Stimulated activated naive CD8-positive, alpha-beta T cell treated with anti-CD3 and anti-CD28 coated beads, Interleukin-15, amount 100 ng/mL, for 72 hours (primary cell): ENCODE data around the gene EZH2.

Experiments
- ATAC-seq: fragments of 150-1000 bp; cut with Tn5 transposase; 2 replicates; pipeline ENCODE4 v1.10.0; 2021; ENCODE audit warnings: mild to moderate bottlenecking, moderate library complexity
- DNase-seq, 2 donors: peaks; one replicate each; pipeline ENCODE4 v3.0.0; 2021 to 2022
- H3K27ac Mint-ChIP-seq, 2 donors: one replicate each; pipeline ENCODE4 v1.8.0; 2022; ENCODE audit warnings: mild to moderate bottlenecking in 2 of 2, mixed read lengths in 2 of 2, moderate library complexity in 2 of 2
- H3K27me3 Mint-ChIP-seq: one replicate; pipeline ENCODE4 v1.8.0; 2022; ENCODE audit warnings: mixed read lengths
- H3K4me1 Mint-ChIP-seq: one replicate; pipeline ENCODE4 v1.8.0; 2022; ENCODE audit warnings: mild to moderate bottlenecking, mixed read lengths
- H3K4me3 Mint-ChIP-seq, 2 donors: one replicate each; pipeline ENCODE4 v1.8.0; 2022; ENCODE audit warnings: mild to moderate bottlenecking in 2 of 2, mixed read lengths in 2 of 2, moderate library complexity in 1 of 2
- H3K9me3 Mint-ChIP-seq, 2 donors: one replicate each; pipeline ENCODE4 v1.8.0; 2022; ENCODE audit warnings: mixed read lengths in 2 of 2

The EZH2 gene

GRCh38 chr7:148884049-148884298 is at the start of gene EZH2:
Gene EZH2, minus strand, starts transcription at chr7:148884291. Its CDS starts 36,993 bp downstream, at chr7:148847298.
- peak within 1 kb of the TSS; percentile 98 for H3K27ac Mint-ChIP-seq
- H3K9me3 Mint-ChIP-seq: no peaks in the 10 kb centered on the region
- no peak for ATAC-seq

GRCh38 chr7:148931470-148931869 is 47.4 kb upstream of the EZH2 start:
- Mint-ChIP-seq H3K27me3 (no peaks in the 10 kb centered on the region), H3K27ac (no peak overlapping the region), H3K4me3 (no peak overlapping the region), H3K4me1 (peaks cover 45% of the 10 kb centered on the region), H3K9me3 (no peaks in the 10 kb centered on the region)
- DNase-seq: no peak
- ATAC-seq: no peak

More at GRCh38 chr7:148884049-148884298, at the start of gene EZH2:
- no peak for DNase-seq
- peak within 1 kb of the TSS; percentile 90 to 95 for H3K4me3 Mint-ChIP-seq
- H3K4me1 Mint-ChIP-seq: peaks cover 40% of the 10 kb centered on the region
- H3K27me3 Mint-ChIP-seq: no peaks in the 10 kb centered on the region

- Mint-ChIP-seq H3K27me3 (no peaks in the 10 kb centered on the region), H3K4me3 (no peak overlapping the region), H3K9me3 (no peaks in the 10 kb centered on the region), H3K27ac (no peak overlapping the region), H3K4me1 (peaks cover 57% of the 10 kb centered on the region)
- no peak for DNase-seq
- ATAC-seq: no peak
Observed at GRCh38 chr7:148930335-148930734, 46.2 kb upstream of the EZH2 start.

GRCh38 chr7:148929176-148929575 is 45.1 kb upstream of the EZH2 start:
- no peak for DNase-seq

GRCh38 chr7:148927123-148928045 is 43.3 kb upstream of the EZH2 start:
- ATAC-seq: no peak
- DNase-seq: no peak
- Mint-ChIP-seq H3K4me3 (peak overlapping the region; percentile 33 to 53), H3K27ac (peak overlapping the region; percentile 15 to 71), H3K9me3 (no peaks in the 10 kb centered on the region), H3K27me3 (no peaks in the 10 kb centered on the region), H3K4me1 (peaks cover 73% of the 10 kb centered on the region)

More at GRCh38 chr7:148929176-148929575, 45.1 kb upstream of the EZH2 start:
- no peaks in the 10 kb centered on the region for H3K9me3 Mint-ChIP-seq
- no peak for ATAC-seq
- H3K4me3 Mint-ChIP-seq: no peak overlapping the region
- H3K27ac Mint-ChIP-seq: peak overlapping the region in 1 of 2 donors; percentile 56
- no peaks in the 10 kb centered on the region for H3K27me3 Mint-ChIP-seq
- peaks cover 65% of the 10 kb centered on the region for H3K4me1 Mint-ChIP-seq

- Mint-ChIP-seq H3K4me1 (peaks cover 80% of the 10 kb centered on the region), H3K9me3 (no peaks in the 10 kb centered on the region), H3K4me3 (peak overlapping the region; percentile 29 to 53), H3K27ac (no peak overlapping the region), H3K27me3 (no peaks in the 10 kb centered on the region)
- ATAC-seq: no peak
- DNase-seq: no peak
Observed at GRCh38 chr7:148925836-148926235, 41.7 kb upstream of the EZH2 start.

GRCh38 chr7:148924011-148924410 is 39.9 kb upstream of the EZH2 start:
- Mint-ChIP-seq H3K27ac (no peak overlapping the region), H3K4me1 (peaks cover 82% of the 10 kb centered on the region), H3K27me3 (no peaks in the 10 kb centered on the region), H3K4me3 (no peak overlapping the region), H3K9me3 (no peaks in the 10 kb centered on the region)
- ATAC-seq: no peak
- DNase-seq: no peak

GRCh38 chr7:148921806-148922205 is 37.7 kb upstream of the EZH2 start:
- H3K27me3 Mint-ChIP-seq: no peaks in the 10 kb centered on the region
- no peak overlapping the region for H3K4me3 Mint-ChIP-seq
- peaks cover 76% of the 10 kb centered on the region for H3K4me1 Mint-ChIP-seq
- H3K9me3 Mint-ChIP-seq: no peaks in the 10 kb centered on the region
- H3K27ac Mint-ChIP-seq: no peak overlapping the region
- DNase-seq (no peak), ATAC-seq (no peak)

GRCh38 chr7:148921189-148921588 is 37.1 kb upstream of the EZH2 start:
- DNase-seq (no peak), ATAC-seq (peak; percentile 46)
- H3K27me3 Mint-ChIP-seq: no peaks in the 10 kb centered on the region
- H3K27ac Mint-ChIP-seq: peak overlapping the region; percentile 35 to 63
- H3K4me3 Mint-ChIP-seq: no peak overlapping the region
- no peaks in the 10 kb centered on the region for H3K9me3 Mint-ChIP-seq
- peaks cover 76% of the 10 kb centered on the region for H3K4me1 Mint-ChIP-seq

GRCh38 chr7:148919859-148920258 is 35.8 kb upstream of the EZH2 start:
- ATAC-seq: no peak
- H3K4me1 Mint-ChIP-seq: peaks cover 76% of the 10 kb centered on the region
- H3K27ac Mint-ChIP-seq: no peak overlapping the region
- H3K9me3 Mint-ChIP-seq: no peaks in the 10 kb centered on the region
- H3K4me3 Mint-ChIP-seq: no peak overlapping the region
- no peak for DNase-seq
- no peaks in the 10 kb centered on the region for H3K27me3 Mint-ChIP-seq

- DNase-seq: no peak
- peaks cover 76% of the 10 kb centered on the region for H3K4me1 Mint-ChIP-seq
- no peak overlapping the region for H3K4me3 Mint-ChIP-seq
- ATAC-seq: no peak
- H3K27me3 Mint-ChIP-seq: no peaks in the 10 kb centered on the region
- H3K9me3 Mint-ChIP-seq: no peaks in the 10 kb centered on the region
- no peak overlapping the region for H3K27ac Mint-ChIP-seq
Observed at GRCh38 chr7:148918058-148918596, 34.0 kb upstream of the EZH2 start.

GRCh38 chr7:148916186-148916585 is 32.1 kb upstream of the EZH2 start:
- Mint-ChIP-seq H3K27me3 (no peaks in the 10 kb centered on the region), H3K4me1 (peaks cover 81% of the 10 kb centered on the region), H3K4me3 (no peak overlapping the region), H3K27ac (peak overlapping the region; percentile 35 to 59), H3K9me3 (no peaks in the 10 kb centered on the region)
- no peak for DNase-seq
- ATAC-seq: no peak

- Mint-ChIP-seq H3K4me1 (peaks cover 81% of the 10 kb centered on the region), H3K27ac (peak overlapping the region; percentile 96 to 99), H3K4me3 (peak overlapping the region; percentile 51 to 80), H3K9me3 (no peaks in the 10 kb centered on the region), H3K27me3 (no peaks in the 10 kb centered on the region)
- ATAC-seq (no peak), DNase-seq (no peak)
Observed at GRCh38 chr7:148915211-148915610, 31.1 kb upstream of the EZH2 start.

- H3K4me1 Mint-ChIP-seq: peaks cover 84% of the 10 kb centered on the region
- H3K4me3 Mint-ChIP-seq: peak overlapping the region; percentile 71 to 80
Observed at GRCh38 chr7:148914208-148914777, 30.2 kb upstream of the EZH2 start.

GRCh38 chr7:148912758-148913541 is 28.9 kb upstream of the EZH2 start:
- Mint-ChIP-seq H3K4me1 (peaks cover 87% of the 10 kb centered on the region), H3K9me3 (no peaks in the 10 kb centered on the region), H3K4me3 (peak overlapping the region; percentile 69 to 80), H3K27me3 (no peaks in the 10 kb centered on the region), H3K27ac (peak overlapping the region; percentile 96 to 99)
- DNase-seq: peak; percentile 69 to 76
- ATAC-seq: peak; percentile 86

More at GRCh38 chr7:148914208-148914777, 30.2 kb upstream of the EZH2 start:
- H3K27ac Mint-ChIP-seq: peak overlapping the region; percentile 96 to 99
- no peaks in the 10 kb centered on the region for H3K9me3 Mint-ChIP-seq
- no peaks in the 10 kb centered on the region for H3K27me3 Mint-ChIP-seq
- peak; percentile 72 for ATAC-seq
- peak; percentile 63 to 66 for DNase-seq
